AG09309 (cell line): ENCODE results near the gene AGO4.

Source experiments
- DNase-seq: peaks from one replicate; pipeline ENCODE4 v3.0.0-alpha.2; 2010; ENCODE audit warnings: low read depth
- H3K4me3 ChIP-seq: 2 replicates; pipeline ENCODE4 v1.5.1; 2011; ENCODE audit warnings: mild to moderate bottlenecking, low read depth, low read length, moderate library complexity; ENCODE audit not compliant: control insufficient read depth
- TF ChIP-seq, protein P1 (sequence below): IDR thresholded peaks from 2 replicates; pipeline ENCODE4 v1.5.1; 2011; ENCODE audit warnings: mild to moderate bottlenecking, low read depth, low read length, inconsistent platforms; ENCODE audit not compliant: insufficient read depth, control insufficient read depth; ENCODE audit errors: missing control alignments

Gene AGO4

GRCh38 chr1:35838693-35839245 lies 31.0 kb downstream of the AGO4 start:
- TF ChIP-seq, protein P1, sequence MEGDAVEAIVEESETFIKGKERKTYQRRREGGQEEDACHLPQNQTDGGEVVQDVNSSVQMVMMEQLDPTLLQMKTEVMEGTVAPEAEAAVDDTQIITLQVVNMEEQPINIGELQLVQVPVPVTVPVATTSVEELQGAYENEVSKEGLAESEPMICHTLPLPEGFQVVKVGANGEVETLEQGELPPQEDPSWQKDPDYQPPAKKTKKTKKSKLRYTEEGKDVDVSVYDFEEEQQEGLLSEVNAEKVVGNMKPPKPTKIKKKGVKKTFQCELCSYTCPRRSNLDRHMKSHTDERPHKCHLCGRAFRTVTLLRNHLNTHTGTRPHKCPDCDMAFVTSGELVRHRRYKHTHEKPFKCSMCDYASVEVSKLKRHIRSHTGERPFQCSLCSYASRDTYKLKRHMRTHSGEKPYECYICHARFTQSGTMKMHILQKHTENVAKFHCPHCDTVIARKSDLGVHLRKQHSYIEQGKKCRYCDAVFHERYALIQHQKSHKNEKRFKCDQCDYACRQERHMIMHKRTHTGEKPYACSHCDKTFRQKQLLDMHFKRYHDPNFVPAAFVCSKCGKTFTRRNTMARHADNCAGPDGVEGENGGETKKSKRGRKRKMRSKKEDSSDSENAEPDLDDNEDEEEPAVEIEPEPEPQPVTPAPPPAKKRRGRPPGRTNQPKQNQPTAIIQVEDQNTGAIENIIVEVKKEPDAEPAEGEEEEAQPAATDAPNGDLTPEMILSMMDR = no peak
- H3K4me3 ChIP-seq = no peak overlapping the region
- no peak for DNase-seq

DNA sequence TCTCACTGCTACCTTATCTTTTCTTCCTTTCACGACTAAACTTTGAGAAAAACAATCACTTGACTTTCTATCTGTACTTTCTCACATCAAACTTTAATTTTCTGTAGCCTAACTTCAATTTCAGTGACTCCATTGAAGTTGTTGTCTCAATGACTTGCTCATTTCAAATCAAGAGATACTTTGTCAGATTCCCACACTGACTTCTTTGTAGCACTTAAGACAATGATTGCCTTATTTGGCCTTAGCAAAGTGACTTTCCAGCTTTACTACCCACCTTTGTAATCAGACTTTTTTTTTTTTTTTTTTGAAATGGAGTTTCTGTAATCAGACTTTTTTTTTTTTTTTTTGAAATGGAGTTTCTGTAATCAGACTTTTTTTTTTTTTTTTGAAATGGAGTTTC lies 37.0 kb downstream of the AGO4 start:
- DNase-seq = no peak
- TF ChIP-seq, protein P1 = no peak
- H3K4me3 ChIP-seq = no peak overlapping the region

DNA sequence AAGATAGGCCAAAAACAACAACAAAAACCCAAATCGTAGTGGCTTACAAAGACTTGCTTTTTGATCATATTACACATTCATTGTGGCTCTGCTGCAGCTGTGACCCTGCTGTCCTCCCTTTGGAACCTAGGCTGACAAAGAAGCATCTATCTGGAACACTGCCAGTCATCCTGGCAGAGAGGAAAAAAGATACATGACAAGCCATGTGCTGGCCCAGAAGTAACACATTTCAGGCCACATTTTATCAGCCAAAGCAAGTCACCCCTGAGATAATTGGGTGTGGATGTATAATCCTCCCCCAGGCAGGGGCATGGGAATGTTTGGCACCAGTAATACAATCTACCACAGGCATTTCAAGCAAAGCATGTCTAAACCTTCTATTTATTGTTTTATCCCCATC lies 38.0 kb downstream of the AGO4 start:
- TF ChIP-seq, protein P1 = no peak
- no peak overlapping the region for H3K4me3 ChIP-seq
- DNase-seq = no peak

- TF ChIP-seq, protein P1 = no peak
- no peak overlapping the region for H3K4me3 ChIP-seq
- DNase-seq = no peak
Observed at GRCh38 chr1:35847935-35848565, 40.2 kb downstream of the AGO4 start.

DNA sequence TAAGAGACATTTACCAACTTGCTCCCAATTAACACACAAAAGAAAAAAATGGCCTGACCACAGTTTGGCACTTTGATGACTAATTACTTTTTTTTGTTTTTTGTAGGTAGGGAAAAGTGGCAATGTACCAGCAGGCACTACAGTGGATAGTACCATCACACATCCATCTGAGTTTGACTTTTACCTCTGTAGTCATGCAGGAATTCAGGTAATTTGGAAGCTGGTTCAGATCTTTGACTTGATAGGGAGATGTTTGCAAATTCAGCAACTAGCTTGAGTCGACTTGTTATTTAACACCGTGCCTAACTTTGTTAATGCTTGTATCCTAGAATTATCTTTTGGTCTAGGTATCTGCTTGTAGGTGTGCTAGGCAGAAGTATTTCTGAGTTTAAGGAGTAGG lies 42.2 kb downstream of the AGO4 start:
- TF ChIP-seq, protein P1 = no peak
- no peak for DNase-seq
- no peak overlapping the region for H3K4me3 ChIP-seq

- TF ChIP-seq, protein P1 = no peak
- no peak overlapping the region for H3K4me3 ChIP-seq
- DNase-seq = no peak
Observed at GRCh38 chr1:35850716-35851115, 42.9 kb downstream of the AGO4 start.
